ENCODE measurements around the gene SLC35F3. TPM values are rescaled to one million over a fixed set of nuclear protein-coding genes. Genes with fewer than 3 reads are reported as not detected.

The SLC35F3 gene
- total RNA-seq, 5 donors from 2014 or later (not counting 1 experiment from before 2014, with no cell fraction given): 0.19 to 4.6 (median 1.3) TPM; not detected in 1

DNA sequence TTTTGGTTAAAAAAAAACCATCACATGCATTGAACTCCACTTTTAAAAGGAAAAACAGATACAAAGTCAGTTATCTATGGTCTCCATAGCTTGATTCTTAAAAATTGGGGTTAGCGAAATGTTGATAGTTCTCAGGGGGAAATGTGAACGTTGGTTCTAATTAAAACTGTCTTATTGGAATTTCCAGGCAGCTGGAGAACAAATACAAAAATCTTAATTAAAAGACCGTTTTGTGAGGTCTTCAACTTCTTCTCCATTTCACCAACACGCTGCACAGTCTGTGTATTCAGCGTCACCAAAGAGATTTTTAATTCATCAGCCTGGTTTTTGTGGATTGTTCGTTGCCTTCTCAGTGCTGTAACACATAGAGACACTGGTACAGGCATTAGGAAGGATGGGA lies 369.5 kb downstream of the SLC35F3 start:
- H3K27me3 Mint-ChIP-seq: peaks cover 0 to 18% of the 10 kb centered on the region in 2 donors
- no peak overlapping the region for H3K4me3 Mint-ChIP-seq
- H3K4me3 ChIP-seq (ENCODE audit: control insufficient read depth in 1 of 2, extremely low read depth in 1 of 2, low read length in 1 of 2): no peak overlapping the region
- no peak overlapping the region for H3K27ac ChIP-seq (ENCODE audit: low read length)
- no peaks in the 10 kb centered on the region for H3K4me1 ChIP-seq (ENCODE audit: control insufficient read depth in 1 of 2, extremely low read depth in 1 of 2, insufficient read depth in 2 of 2, low read length in 2 of 2)
- peaks cover 0 to 13% (median 0%) of the 10 kb centered on the region in 3 donors for H3K4me1 Mint-ChIP-seq
- H3K36me3 ChIP-seq (ENCODE audit: control insufficient read depth in 2 of 2, extremely low read depth in 1 of 2, insufficient read depth in 1 of 2, low read length in 1 of 2): no peaks in the 10 kb centered on the region
- POLR2A ChIA-PET: no interaction called here
- H3K9me3 Mint-ChIP-seq: no peaks in the 10 kb centered on the region
- H3K27ac Mint-ChIP-seq: no peak overlapping the region
- WGBS (ENCODE audit: insufficient coverage): 88% methylated on average over 3 of the region's 6 CpGs
- no peaks in the 10 kb centered on the region for H3K9me3 ChIP-seq
- no peaks in the 10 kb centered on the region for H3K36me3 Mint-ChIP-seq
- ATAC-seq (replicated peaks in 1 of 4) (no peak), DNase-seq (no peak)
- CTCF ChIA-PET: no interaction called here
- peaks cover 0 to 4% of the 10 kb centered on the region in 2 experiments for H3K27me3 ChIP-seq (replicated peaks in 1 of 2; ENCODE audit: control insufficient read depth in 2 of 2, extremely low read depth in 1 of 2, insufficient read depth in 2 of 2, low read length in 1 of 2)

DNA sequence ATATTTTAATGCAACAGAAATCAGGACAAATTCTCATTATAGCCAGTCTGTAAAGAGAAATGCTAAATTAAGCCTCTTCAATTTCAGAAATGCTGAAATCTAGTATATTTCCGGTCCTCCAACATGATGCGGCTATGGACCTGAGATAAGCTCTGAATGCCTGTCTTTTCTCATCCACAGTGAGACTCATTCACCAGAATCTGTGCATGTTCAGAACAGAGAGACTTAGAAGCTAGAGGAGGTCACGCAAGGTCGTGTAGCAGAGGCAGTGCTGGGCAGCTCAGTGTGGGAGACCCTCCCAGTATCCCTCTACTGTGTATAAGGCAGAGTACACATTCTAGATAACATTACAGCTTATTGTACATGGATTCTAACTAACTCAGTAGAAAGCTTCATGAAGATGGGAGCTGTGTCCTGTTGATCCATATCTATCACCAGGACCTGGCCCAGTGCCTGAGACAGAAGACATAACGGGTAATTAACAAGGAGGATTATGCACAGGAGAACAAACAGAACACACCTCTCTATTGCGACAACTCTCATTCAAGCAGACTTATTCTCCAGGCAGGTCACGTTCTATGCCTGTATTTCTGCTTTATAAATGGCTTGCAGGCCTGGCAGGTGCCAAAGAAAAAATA lies 371.8 kb downstream of the SLC35F3 start:
- DNase-seq (no peak), ATAC-seq (replicated peaks in 1 of 4) (no peak)
- no peaks in the 10 kb centered on the region for H3K36me3 Mint-ChIP-seq
- H3K27ac ChIP-seq (ENCODE audit: low read length): no peak overlapping the region
- peaks cover 0 to 4% of the 10 kb centered on the region in 2 experiments for H3K27me3 ChIP-seq (replicated peaks in 1 of 2; ENCODE audit: control insufficient read depth in 2 of 2, extremely low read depth in 1 of 2, insufficient read depth in 2 of 2, low read length in 1 of 2)
- no peaks in the 10 kb centered on the region for H3K4me1 ChIP-seq (ENCODE audit: control insufficient read depth in 1 of 2, extremely low read depth in 1 of 2, insufficient read depth in 2 of 2, low read length in 2 of 2)
- no peak overlapping the region for H3K4me3 ChIP-seq (ENCODE audit: control insufficient read depth in 1 of 2, extremely low read depth in 1 of 2, low read length in 1 of 2)
- H3K4me3 Mint-ChIP-seq: no peak overlapping the region
- no peaks in the 10 kb centered on the region for H3K9me3 Mint-ChIP-seq
- no peaks in the 10 kb centered on the region for H3K9me3 ChIP-seq
- H3K4me1 Mint-ChIP-seq: peaks cover 0 to 5% (median 0%) of the 10 kb centered on the region in 3 donors
- H3K27me3 Mint-ChIP-seq: peaks cover 0 to 18% of the 10 kb centered on the region in 2 donors
- H3K27ac Mint-ChIP-seq: no peak overlapping the region
- ChIA-PET CTCF (no interaction called here), POLR2A (no interaction called here)
- H3K36me3 ChIP-seq (ENCODE audit: control insufficient read depth in 2 of 2, extremely low read depth in 1 of 2, insufficient read depth in 1 of 2, low read length in 1 of 2): no peaks in the 10 kb centered on the region
- WGBS (ENCODE audit: insufficient coverage): 86% methylated on average over 5 of the region's 7 CpGs

DNA sequence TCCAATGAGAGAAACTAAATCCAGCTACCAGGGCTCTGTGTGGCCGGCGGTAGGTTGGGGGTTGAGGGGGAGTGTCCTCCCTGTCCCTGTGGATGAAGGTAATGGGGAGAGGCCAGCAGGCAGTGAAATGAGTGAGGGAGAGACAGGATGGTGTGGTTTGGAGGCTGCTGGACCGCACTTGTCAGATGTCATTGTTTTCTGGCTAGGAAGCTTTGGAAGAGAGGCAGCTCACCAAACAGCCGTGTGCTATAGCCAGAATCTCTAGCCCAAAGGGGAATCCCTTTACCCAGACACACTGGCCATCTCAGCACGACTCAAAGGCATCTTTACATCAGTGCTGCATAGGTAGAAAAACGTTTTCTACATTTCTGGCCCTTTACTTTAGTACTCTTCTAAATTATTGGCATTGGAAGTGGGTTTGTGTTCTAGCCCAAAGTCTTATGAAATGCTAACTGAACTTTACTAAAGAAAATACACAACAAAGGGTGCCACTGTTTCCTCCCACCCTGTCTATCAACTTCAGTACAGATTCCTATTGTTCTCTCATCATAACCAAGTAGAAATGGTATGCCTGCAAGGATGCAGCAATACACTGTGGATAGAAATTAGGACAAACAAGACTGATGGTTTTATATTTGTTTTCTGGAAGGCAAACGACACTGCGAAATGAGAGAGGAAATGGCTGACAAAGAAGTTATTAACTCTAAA lies 372.8 kb downstream of the SLC35F3 start:
- Mint-ChIP-seq H3K4me3 (no peak overlapping the region), H3K9me3 (no peaks in the 10 kb centered on the region), H3K36me3 (no peaks in the 10 kb centered on the region), H3K27ac (no peak overlapping the region), H3K4me1 (no peaks in the 10 kb centered on the region), H3K27me3 (peaks cover 0 to 18% of the 10 kb centered on the region in 2 donors)
- H3K4me1 ChIP-seq (ENCODE audit: control insufficient read depth in 1 of 2, extremely low read depth in 1 of 2, insufficient read depth in 2 of 2, low read length in 2 of 2): no peaks in the 10 kb centered on the region
- no peak overlapping the region for H3K27ac ChIP-seq (ENCODE audit: low read length)
- DNase-seq (no peak), ATAC-seq (replicated peaks in 1 of 4) (no peak)
- CTCF ChIA-PET: no interaction called here
- WGBS (ENCODE audit: insufficient coverage): 80% methylated on average over 2 of the region's 8 CpGs
- no peaks in the 10 kb centered on the region for H3K36me3 ChIP-seq (ENCODE audit: control insufficient read depth in 2 of 2, extremely low read depth in 1 of 2, insufficient read depth in 1 of 2, low read length in 1 of 2)
- H3K9me3 ChIP-seq: no peaks in the 10 kb centered on the region
- POLR2A ChIA-PET: no interaction called here
- H3K4me3 ChIP-seq (ENCODE audit: control insufficient read depth in 1 of 2, extremely low read depth in 1 of 2, low read length in 1 of 2): no peak overlapping the region
- peaks cover 0 to 4% of the 10 kb centered on the region in 2 experiments for H3K27me3 ChIP-seq (replicated peaks in 1 of 2; ENCODE audit: control insufficient read depth in 2 of 2, extremely low read depth in 1 of 2, insufficient read depth in 2 of 2, low read length in 1 of 2)

DNA sequence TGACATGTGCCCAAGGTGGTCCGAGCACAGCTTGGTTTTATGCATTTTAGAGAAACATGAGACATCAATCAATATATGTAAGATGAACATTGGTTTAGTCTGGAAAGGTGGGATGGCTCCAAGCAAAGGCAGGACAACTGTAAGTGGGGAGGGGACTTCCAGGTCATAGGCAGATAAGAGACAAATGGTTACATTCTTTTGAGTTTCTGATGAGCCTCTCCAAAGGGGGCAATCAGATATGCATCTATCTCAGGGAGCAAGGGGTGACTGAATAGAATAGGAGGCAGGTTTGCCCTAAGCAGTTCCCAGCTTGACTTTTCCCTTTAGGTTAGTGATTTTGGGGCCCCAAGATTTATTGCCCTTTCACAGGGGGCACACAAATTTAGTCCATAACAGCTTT lies 374.5 kb downstream of the SLC35F3 start:
- no peak for ATAC-seq (replicated peaks in 1 of 4)
- WGBS (ENCODE audit: insufficient coverage): no CpG with 5 or more reads among the region's 1 CpG
- Mint-ChIP-seq H3K4me3 (no peak overlapping the region), H3K36me3 (no peaks in the 10 kb centered on the region), H3K27ac (no peak overlapping the region), H3K27me3 (peaks cover 0 to 13% of the 10 kb centered on the region in 2 donors), H3K4me1 (no peaks in the 10 kb centered on the region), H3K9me3 (no peaks in the 10 kb centered on the region)
- no peak overlapping the region for H3K4me3 ChIP-seq (ENCODE audit: control insufficient read depth in 1 of 2, extremely low read depth in 1 of 2, low read length in 1 of 2)
- no peaks in the 10 kb centered on the region for H3K9me3 ChIP-seq
- ChIA-PET POLR2A (no interaction called here), CTCF (no interaction called here)
- DNase-seq: no peak
- no peaks in the 10 kb centered on the region for H3K27me3 ChIP-seq (replicated peaks in 1 of 2; ENCODE audit: control insufficient read depth in 2 of 2, extremely low read depth in 1 of 2, insufficient read depth in 2 of 2, low read length in 1 of 2)
- no peaks in the 10 kb centered on the region for H3K36me3 ChIP-seq (ENCODE audit: control insufficient read depth in 2 of 2, extremely low read depth in 1 of 2, insufficient read depth in 1 of 2, low read length in 1 of 2)
- H3K27ac ChIP-seq (ENCODE audit: low read length): no peak overlapping the region
- H3K4me1 ChIP-seq (ENCODE audit: control insufficient read depth in 1 of 2, extremely low read depth in 1 of 2, insufficient read depth in 2 of 2, low read length in 2 of 2): no peaks in the 10 kb centered on the region

DNA sequence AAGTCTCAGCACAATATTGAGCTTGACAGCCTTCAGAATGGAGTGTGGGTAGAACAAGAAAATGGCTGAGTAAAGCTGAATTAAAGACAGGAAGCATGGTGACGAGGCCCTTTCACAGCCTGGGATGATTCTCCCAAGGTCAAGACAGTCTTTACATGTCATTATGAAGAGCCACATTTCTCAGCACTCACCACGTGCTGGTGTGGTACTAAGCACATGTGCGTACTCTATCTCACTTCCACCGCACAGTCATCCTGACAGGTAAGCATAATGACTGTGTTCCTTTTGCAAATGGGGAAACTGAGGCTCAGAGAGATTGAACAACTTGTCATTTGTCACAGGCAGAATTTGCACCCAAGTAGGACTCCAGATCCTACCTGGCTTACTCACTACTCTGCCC lies 376.0 kb downstream of the SLC35F3 start:
- ATAC-seq (replicated peaks in 1 of 4) (no peak), DNase-seq (no peak)
- Mint-ChIP-seq H3K36me3 (no peaks in the 10 kb centered on the region), H3K4me3 (no peak overlapping the region), H3K27ac (no peak overlapping the region), H3K9me3 (no peaks in the 10 kb centered on the region), H3K27me3 (peaks cover 0 to 16% of the 10 kb centered on the region in 2 donors), H3K4me1 (no peaks in the 10 kb centered on the region)
- Histone ChIP-seq H3K4me3 (ENCODE audit: control insufficient read depth in 1 of 2, extremely low read depth in 1 of 2, low read length in 1 of 2) (no peak overlapping the region), H3K36me3 (ENCODE audit: control insufficient read depth in 2 of 2, extremely low read depth in 1 of 2, insufficient read depth in 1 of 2, low read length in 1 of 2) (no peaks in the 10 kb centered on the region), H3K4me1 (ENCODE audit: control insufficient read depth in 1 of 2, extremely low read depth in 1 of 2, insufficient read depth in 2 of 2, low read length in 2 of 2) (no peaks in the 10 kb centered on the region), H3K27me3 (replicated peaks in 1 of 2; ENCODE audit: control insufficient read depth in 2 of 2, extremely low read depth in 1 of 2, insufficient read depth in 2 of 2, low read length in 1 of 2) (no peaks in the 10 kb centered on the region), H3K27ac (ENCODE audit: low read length) (no peak overlapping the region), H3K9me3 (no peaks in the 10 kb centered on the region)
- ChIA-PET POLR2A (no interaction called here), CTCF (no interaction called here)
- 20% methylated on average over 1 of the region's 4 CpGs for WGBS (ENCODE audit: insufficient coverage)

DNA sequence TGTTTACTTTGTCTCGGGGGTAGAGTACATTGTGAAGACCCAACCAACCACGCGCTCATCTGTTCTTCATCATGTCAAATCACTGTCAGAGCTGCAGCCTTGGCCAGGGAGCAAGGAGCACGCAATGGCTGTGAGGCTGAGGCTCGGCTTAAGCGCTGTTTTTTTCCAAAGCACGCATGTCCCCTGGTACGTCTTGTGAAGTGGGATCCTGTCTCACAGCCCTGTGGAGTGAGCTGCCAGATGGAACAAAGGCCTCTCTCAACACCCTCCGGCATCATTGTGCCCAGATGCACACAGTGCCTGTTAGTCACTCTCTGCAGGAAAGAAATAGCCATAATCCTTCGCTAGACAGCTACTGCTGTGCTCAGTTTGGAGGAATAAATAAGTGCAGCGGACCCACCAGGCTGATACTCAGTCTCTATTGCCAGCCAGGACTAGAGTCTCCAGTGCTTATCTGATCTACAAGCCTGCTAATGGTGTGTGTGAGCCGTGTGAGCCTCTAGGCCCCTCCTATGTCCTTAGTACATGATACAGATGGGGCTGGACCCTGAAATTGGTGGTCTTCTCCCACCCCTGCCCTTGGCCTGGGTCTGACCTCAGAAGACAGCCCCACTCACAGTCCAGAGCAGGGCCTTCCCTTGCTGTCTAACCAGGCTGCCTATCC lies 377.5 kb downstream of the SLC35F3 start:
- H3K36me3 Mint-ChIP-seq: no peaks in the 10 kb centered on the region
- ChIA-PET POLR2A (no interaction called here), CTCF (no interaction called here)
- DNase-seq: no peak
- H3K4me3 ChIP-seq (ENCODE audit: control insufficient read depth in 1 of 2, extremely low read depth in 1 of 2, low read length in 1 of 2): no peak overlapping the region
- H3K27me3 Mint-ChIP-seq: peaks cover 0 to 16% of the 10 kb centered on the region in 2 donors
- H3K36me3 ChIP-seq (ENCODE audit: control insufficient read depth in 2 of 2, extremely low read depth in 1 of 2, insufficient read depth in 1 of 2, low read length in 1 of 2): no peaks in the 10 kb centered on the region
- no peak overlapping the region for H3K27ac ChIP-seq (ENCODE audit: low read length)
- no peaks in the 10 kb centered on the region for H3K27me3 ChIP-seq (replicated peaks in 1 of 2; ENCODE audit: control insufficient read depth in 2 of 2, extremely low read depth in 1 of 2, insufficient read depth in 2 of 2, low read length in 1 of 2)
- no peak for ATAC-seq (replicated peaks in 1 of 4)
- no peak overlapping the region for H3K4me3 Mint-ChIP-seq
- no peaks in the 10 kb centered on the region for H3K9me3 ChIP-seq
- no peaks in the 10 kb centered on the region for H3K9me3 Mint-ChIP-seq
- H3K4me1 ChIP-seq (ENCODE audit: control insufficient read depth in 1 of 2, extremely low read depth in 1 of 2, insufficient read depth in 2 of 2, low read length in 2 of 2): no peaks in the 10 kb centered on the region
- no peak overlapping the region for H3K27ac Mint-ChIP-seq
- 88% methylated on average over 11 of the region's 12 CpGs for WGBS (ENCODE audit: insufficient coverage)
- no peaks in the 10 kb centered on the region for H3K4me1 Mint-ChIP-seq
